OCI-LY1 (cell line): Measurements from ENCODE around the gene DENND5A.

ENCODE experiments used
- H2AFZ ChIP-seq: fragments of 200-600 bp; sonication (generic), shearing (Covaris generic); 2 replicates; pipeline ENCODE4 v1.6.0; 2014; ENCODE audit warnings: antibody characterized with exemption, mild to moderate bottlenecking, low read length
- H3F3A ChIP-seq: fragments of 200-600 bp; sonication (generic), shearing (Covaris generic); 2 replicates; pipeline ENCODE4 v1.6.0; 2014; ENCODE audit warnings: mild to moderate bottlenecking, antibody characterized with exemption, low read length, moderate library complexity; ENCODE audit not compliant: insufficient read depth
- H3K27ac ChIP-seq: fragments of 200-600 bp; sonication (generic); 2 replicates; pipeline ENCODE4 v1.5.1; 2014; ENCODE audit warnings: low read length, mixed run types, mild to moderate bottlenecking, low read depth; ENCODE audit not compliant: poor library complexity, severe bottlenecking
- H3K27me3 ChIP-seq: fragments of 200-600 bp; sonication (generic); 2 replicates; pipeline ENCODE4 v1.6.0; 2014; ENCODE audit warnings: antibody characterized with exemption, mild to moderate bottlenecking, low read length, moderate library complexity; ENCODE audit not compliant: insufficient read depth
- H3K36me3 ChIP-seq: fragments of 200-600 bp; sonication (generic); 2 replicates; pipeline ENCODE4 v1.6.1; 2014; ENCODE audit warnings: mild to moderate bottlenecking, antibody characterized with exemption, low read length, moderate library complexity, mixed read lengths; ENCODE audit not compliant: insufficient read depth
- H3K4me1 ChIP-seq: fragments of 200-600 bp; sonication (generic); 2 replicates; pipeline ENCODE4 v1.5.1; 2014; ENCODE audit warnings: mild to moderate bottlenecking, low read length, moderate library complexity; ENCODE audit not compliant: insufficient read depth, severe bottlenecking
- H3K4me2 ChIP-seq: fragments of 200-600 bp; sonication (generic), shearing (Covaris generic); 2 replicates; pipeline ENCODE4 v1.6.1; 2014; ENCODE audit warnings: low read length
- H3K4me3 ChIP-seq: fragments of 200-600 bp; sonication (generic); 2 replicates; pipeline ENCODE4 v1.5.1; 2014; ENCODE audit warnings: low read length, low read depth, mild to moderate bottlenecking, mixed read lengths; ENCODE audit not compliant: poor library complexity, severe bottlenecking
- H3K79me2 ChIP-seq: fragments of 200-600 bp; shearing (Covaris generic); 2 replicates; pipeline ENCODE4 v1.6.1; 2016; ENCODE audit warnings: mixed run types, low read length, mixed read lengths; ENCODE audit not compliant: insufficient read depth
- H3K9ac ChIP-seq: fragments of 200-600 bp; sonication (generic), shearing (Covaris generic); 2 replicates; pipeline ENCODE4 v1.6.1; 2014; ENCODE audit warnings: mild to moderate bottlenecking, low read length, mixed read lengths
- H3K9me2 ChIP-seq: fragments of 200-600 bp; sonication (generic), shearing (Covaris generic); 2 replicates; pipeline ENCODE4 v1.6.1; 2014; ENCODE audit warnings: low read depth, mild to moderate bottlenecking, low read length, mixed read lengths
- H3K9me3 ChIP-seq: fragments of 200-600 bp; shearing (Covaris generic); 2 replicates; pipeline ENCODE4 v1.6.1; 2014; ENCODE audit warnings: low read length, mixed read lengths
- H4K20me1 ChIP-seq: fragments of 200-600 bp; sonication (generic), shearing (Covaris generic); 2 replicates; pipeline ENCODE4 v1.6.0; 2016; ENCODE audit warnings: mild to moderate bottlenecking, low read length; ENCODE audit not compliant: insufficient read depth
- EZH2 ChIP-seq: fragments of 200-600 bp; sonication (generic), shearing (Covaris generic); IDR thresholded peaks from 2 replicates; pipeline ENCODE4 v1.8.0; 2017; ENCODE audit warnings: borderline replicate concordance, mixed run types, mild to moderate bottlenecking, antibody characterized with exemption, low read length, moderate library complexity, mixed read lengths
- TF ChIP-seq, protein P1 (sequence below): fragments of 200-600 bp; sonication (generic), shearing (Covaris generic); IDR thresholded peaks from 2 replicates; pipeline ENCODE4 v1.5.1; 2017; ENCODE audit warnings: mild to moderate bottlenecking, antibody characterized with exemption, low read length, moderate library complexity, mixed read lengths

The DENND5A gene

DNA sequence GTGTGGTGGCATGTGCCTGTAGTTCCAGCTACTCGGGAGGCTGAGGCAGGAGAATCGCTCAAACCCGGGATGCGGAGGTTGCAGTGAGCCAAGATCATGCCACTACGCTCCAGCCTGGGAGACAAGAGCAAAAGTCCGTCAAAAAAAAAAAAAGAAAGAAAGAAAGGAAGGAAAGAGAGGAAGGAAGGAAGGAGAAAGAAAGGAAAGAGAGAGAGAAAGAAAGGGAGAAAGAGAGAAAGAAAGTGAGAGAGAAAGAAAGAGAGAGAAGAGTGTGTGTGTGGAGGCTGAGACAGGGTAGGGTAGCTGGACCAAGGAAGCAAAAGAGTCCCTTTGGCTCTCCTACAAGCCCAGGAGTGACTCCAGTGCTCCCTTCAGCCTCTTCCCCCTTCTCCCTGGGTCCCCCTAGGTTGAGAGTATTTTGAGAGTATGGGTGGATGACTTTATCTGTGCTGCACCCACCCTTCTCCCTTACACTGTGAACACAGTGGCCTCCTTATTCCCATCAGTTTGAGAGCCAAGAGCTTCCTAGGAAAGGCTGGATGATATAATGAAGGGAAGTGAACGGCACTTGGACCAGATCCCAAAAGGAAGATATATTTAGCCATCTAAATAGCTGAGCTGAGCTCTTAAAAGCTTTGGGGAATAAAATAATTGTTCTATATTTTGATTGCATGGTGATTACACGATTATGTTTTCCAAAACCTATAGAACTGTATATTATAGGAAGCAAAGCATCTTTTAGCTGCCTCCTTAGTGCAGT lies 9.5 kb upstream of the DENND5A start:
- Histone ChIP-seq H3K4me1 (no peaks in the 10 kb centered on the region), H3K9ac (no peak overlapping the region), H3K9me2 (no peaks in the 10 kb centered on the region), H3K79me2 (no peaks in the 10 kb centered on the region), H3K4me3 (no peak overlapping the region), H2AFZ (no peak overlapping the region), H3K27ac (no peak overlapping the region), H3K4me2 (no peak overlapping the region), H3K9me3 (no peaks in the 10 kb centered on the region), H4K20me1 (no peaks in the 10 kb centered on the region), H3F3A (no peaks in the 10 kb centered on the region), H3K36me3 (no peaks in the 10 kb centered on the region), H3K27me3 (no peaks in the 10 kb centered on the region)
- no peak for TF ChIP-seq EZH2
- TF ChIP-seq, protein P1, sequence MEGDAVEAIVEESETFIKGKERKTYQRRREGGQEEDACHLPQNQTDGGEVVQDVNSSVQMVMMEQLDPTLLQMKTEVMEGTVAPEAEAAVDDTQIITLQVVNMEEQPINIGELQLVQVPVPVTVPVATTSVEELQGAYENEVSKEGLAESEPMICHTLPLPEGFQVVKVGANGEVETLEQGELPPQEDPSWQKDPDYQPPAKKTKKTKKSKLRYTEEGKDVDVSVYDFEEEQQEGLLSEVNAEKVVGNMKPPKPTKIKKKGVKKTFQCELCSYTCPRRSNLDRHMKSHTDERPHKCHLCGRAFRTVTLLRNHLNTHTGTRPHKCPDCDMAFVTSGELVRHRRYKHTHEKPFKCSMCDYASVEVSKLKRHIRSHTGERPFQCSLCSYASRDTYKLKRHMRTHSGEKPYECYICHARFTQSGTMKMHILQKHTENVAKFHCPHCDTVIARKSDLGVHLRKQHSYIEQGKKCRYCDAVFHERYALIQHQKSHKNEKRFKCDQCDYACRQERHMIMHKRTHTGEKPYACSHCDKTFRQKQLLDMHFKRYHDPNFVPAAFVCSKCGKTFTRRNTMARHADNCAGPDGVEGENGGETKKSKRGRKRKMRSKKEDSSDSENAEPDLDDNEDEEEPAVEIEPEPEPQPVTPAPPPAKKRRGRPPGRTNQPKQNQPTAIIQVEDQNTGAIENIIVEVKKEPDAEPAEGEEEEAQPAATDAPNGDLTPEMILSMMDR, result no peak

DNA sequence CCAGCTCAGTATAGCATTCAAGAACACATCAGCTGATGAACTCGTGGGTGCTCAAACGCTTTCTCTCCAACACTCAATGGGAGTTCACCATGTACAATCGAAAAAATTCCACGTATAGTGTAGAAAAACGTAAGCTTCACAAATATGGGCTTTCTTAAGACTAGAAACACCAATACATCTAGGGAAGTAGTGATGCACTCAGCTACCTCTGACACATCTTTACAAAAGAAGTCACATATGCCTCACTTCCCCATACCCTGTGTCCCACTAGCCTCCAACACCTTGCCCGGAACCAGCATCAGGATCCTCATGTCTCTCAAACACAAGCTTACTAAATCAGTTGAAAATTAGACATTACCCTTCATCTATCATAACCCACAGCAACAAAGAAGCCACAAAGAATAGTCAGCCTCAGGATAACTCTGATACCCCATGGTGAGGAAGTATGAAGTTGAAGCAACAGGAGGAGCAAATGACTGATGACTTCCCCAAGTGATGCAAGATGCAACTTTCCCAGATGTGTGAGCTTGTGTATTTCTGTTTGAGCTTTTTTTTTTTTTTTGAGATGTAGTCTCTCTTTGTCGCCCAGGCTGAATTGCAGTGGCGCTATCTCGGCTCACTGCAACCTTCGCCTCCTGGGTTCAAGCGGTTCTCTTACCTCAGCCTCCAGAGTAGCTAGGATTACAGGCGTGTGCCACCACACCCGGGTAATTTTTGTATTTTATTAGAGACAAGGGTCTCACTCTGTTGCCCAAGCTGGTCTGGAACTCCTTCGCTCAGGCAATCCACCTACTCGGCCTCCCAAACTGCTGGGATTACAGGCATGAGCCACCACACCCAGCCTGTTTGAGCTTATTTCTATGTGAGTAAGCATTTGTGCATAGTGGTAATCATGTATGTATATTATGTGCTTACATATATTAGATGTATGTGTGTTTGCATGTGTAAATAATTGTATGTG lies 8.5 kb upstream of the DENND5A start:
- no peak for TF ChIP-seq EZH2
- TF ChIP-seq, protein P1, result no peak
- H3K27ac ChIP-seq, result no peak overlapping the region
- no peaks in the 10 kb centered on the region for H3K79me2 ChIP-seq
- H3F3A ChIP-seq, result no peaks in the 10 kb centered on the region
- H3K27me3 ChIP-seq, result no peaks in the 10 kb centered on the region
- H3K9me2 ChIP-seq, result no peaks in the 10 kb centered on the region
- H2AFZ ChIP-seq, result no peak overlapping the region
- no peak overlapping the region for H3K9ac ChIP-seq
- H3K4me1 ChIP-seq, result no peaks in the 10 kb centered on the region
- no peak overlapping the region for H3K4me3 ChIP-seq
- no peaks in the 10 kb centered on the region for H4K20me1 ChIP-seq
- no peaks in the 10 kb centered on the region for H3K36me3 ChIP-seq
- no peaks in the 10 kb centered on the region for H3K9me3 ChIP-seq
- no peak overlapping the region for H3K4me2 ChIP-seq

DNA sequence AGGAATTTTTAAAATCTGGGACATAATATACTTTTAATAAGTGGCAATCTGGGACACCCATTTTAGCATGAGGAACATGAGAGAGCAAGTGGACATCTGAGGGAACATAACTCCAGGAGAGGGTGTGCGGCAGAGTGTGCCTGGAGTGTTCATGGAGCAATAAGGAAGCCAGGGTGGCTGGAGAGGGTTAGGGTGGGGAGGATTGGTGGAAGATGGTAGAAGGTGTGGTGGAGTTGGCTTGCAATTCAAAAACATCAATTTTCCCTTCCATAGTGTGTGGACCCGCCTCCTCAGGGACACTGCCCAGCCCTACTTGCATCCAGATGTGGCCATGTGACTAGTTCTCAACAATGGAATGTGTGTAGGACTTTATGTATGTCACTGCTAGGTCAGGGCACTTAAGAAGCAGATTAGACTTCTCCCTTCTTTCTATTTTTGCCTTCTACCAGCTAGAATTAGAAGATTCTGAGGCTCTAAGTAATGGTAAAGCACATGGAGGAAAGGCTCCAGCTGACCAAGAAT lies 4.4 kb upstream of the DENND5A start:
- no peaks in the 10 kb centered on the region for H3K9me3 ChIP-seq
- H3K36me3 ChIP-seq, result no peaks in the 10 kb centered on the region
- H3K4me3 ChIP-seq, result no peak overlapping the region
- H3K9ac ChIP-seq, result no peak overlapping the region
- no peaks in the 10 kb centered on the region for H3K27me3 ChIP-seq
- no peaks in the 10 kb centered on the region for H4K20me1 ChIP-seq
- no peaks in the 10 kb centered on the region for H3F3A ChIP-seq
- no peaks in the 10 kb centered on the region for H3K79me2 ChIP-seq
- no peak for TF ChIP-seq EZH2
- TF ChIP-seq, protein P1, result no peak
- H3K9me2 ChIP-seq, result no peaks in the 10 kb centered on the region
- H3K4me1 ChIP-seq, result peaks cover 6% of the 10 kb centered on the region
- no peak overlapping the region for H2AFZ ChIP-seq
- H3K27ac ChIP-seq, result no peak overlapping the region
- H3K4me2 ChIP-seq, result no peak overlapping the region
